ENCODE results near the gene MEGF8.

Gene MEGF8

GRCh38 chr19:42325308-42325895 is at the start of gene MEGF8:
MEGF8 (plus strand) TSS chr19:42325635; CDS start chr19:42326244, 609 bp downstream.
- DNase-seq, result peak; percentile 99

GRCh38 chr19:42276284-42276683 is 49.2 kb upstream of the MEGF8 start:
- DNase-seq, result no peak

- no peak for DNase-seq
Observed at GRCh38 chr19:42276821-42277220, 48.6 kb upstream of the MEGF8 start.

GRCh38 chr19:42277821-42278451 is 47.5 kb upstream of the MEGF8 start:
- no peak for DNase-seq

- no peak for DNase-seq
Observed at GRCh38 chr19:42278452-42279154, 46.8 kb upstream of the MEGF8 start.

GRCh38 chr19:42279155-42279901 is 46.1 kb upstream of the MEGF8 start:
- DNase-seq, result no peak

GRCh38 chr19:42279902-42280814 is 45.3 kb upstream of the MEGF8 start:
- DNase-seq, result peak; percentile 78

GRCh38 chr19:42280815-42281145 is 44.7 kb upstream of the MEGF8 start:
- DNase-seq, result no peak

GRCh38 chr19:42281146-42281826 is 44.1 kb upstream of the MEGF8 start:
- no peak for DNase-seq

- DNase-seq, result no peak
Observed at GRCh38 chr19:42281827-42282762, 43.3 kb upstream of the MEGF8 start.

- no peak for DNase-seq
Observed at GRCh38 chr19:42282819-42283187, 42.6 kb upstream of the MEGF8 start.

- peak; percentile 96 for DNase-seq
Observed at GRCh38 chr19:42283188-42284065, 42.0 kb upstream of the MEGF8 start.

- peak; percentile 79 for DNase-seq
Observed at GRCh38 chr19:42284066-42284501, 41.4 kb upstream of the MEGF8 start.

GRCh38 chr19:42284591-42285341 is 40.7 kb upstream of the MEGF8 start:
- no peak for DNase-seq

- DNase-seq, result no peak
Observed at GRCh38 chr19:42285541-42285941, 39.9 kb upstream of the MEGF8 start.

GRCh38 chr19:42285988-42286348 is 39.5 kb upstream of the MEGF8 start:
- no peak for DNase-seq

- DNase-seq, result no peak
Observed at GRCh38 chr19:42286349-42287016, 39.0 kb upstream of the MEGF8 start.

All from activated effector memory CD4-positive, alpha-beta T cell treated with Interleukin-2 at 50 U/mL for 16 hours (primary cell).